Astrocyte of the hippocampus (primary cell): ENCODE data around the gene CSNK2B.

ENCODE experiments used
- DNase-seq: peaks from one replicate; pipeline ENCODE4 v3.0.0; 2011; ENCODE audit warnings: low read depth, low spot score

CSNK2B gene

DNA sequence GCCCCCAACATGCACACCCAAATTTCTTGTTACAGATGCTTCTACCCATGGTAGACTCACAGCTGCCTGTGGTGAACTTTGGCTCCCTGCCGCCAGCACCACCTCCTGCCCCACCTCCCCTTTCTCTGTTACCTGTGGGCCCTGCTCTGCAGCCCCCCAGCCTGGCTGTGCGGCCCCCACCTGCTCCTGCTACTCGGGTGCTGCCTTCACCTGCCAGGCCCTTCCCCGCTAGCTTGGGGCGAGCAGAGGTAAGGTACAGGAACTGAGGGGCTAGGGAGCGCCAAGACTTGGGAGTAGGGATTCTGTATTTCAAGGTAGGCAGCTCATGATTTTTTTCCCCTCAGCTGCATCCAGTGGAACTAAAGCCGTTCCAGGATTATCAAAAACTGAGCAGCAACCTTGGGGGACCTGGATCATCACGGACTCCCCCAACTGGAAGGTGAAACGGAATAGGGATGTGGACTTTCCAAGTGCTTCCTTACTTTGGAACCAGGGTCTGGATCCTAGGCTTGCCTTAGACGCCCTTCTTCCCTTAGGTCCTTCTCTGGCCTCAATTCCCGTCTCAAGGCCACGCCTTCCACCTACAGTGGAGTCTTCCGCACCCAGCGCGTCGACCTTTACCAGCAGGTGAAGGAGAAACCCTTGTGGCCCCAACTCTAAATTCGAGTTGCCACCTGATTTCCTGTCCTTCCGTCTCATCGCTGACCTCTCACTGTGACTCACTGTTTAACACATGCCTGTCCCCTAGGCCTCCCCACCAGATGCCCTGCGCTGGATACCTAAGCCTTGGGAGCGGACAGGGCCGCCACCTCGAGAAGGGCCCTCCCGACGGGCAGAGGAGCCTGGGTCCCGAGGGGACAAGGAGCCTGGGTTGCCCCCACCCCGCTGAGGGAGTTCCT lies 28.9 kb upstream of the CSNK2B start:
- DNase-seq = no peak

DNA sequence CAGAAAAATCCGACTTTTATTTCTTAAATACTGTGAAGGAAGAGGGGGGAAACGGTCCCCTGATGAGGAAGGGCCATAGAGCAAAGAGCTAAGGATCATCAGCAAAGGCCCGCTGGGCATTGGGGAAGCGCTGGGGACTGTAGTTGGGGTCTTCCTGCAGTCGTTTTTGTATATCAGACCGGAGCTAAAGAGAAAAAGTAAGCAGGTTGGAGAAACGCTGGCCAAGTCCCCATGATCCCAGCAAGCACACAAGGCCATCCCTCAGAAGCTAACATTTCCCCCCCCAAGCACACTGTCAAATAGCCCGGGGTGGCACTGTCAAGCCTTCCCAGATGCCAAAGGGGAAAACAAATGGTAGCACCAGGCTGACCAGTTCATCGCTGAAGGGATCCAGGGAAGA lies 26.8 kb upstream of the CSNK2B start:
- no peak for DNase-seq

DNA sequence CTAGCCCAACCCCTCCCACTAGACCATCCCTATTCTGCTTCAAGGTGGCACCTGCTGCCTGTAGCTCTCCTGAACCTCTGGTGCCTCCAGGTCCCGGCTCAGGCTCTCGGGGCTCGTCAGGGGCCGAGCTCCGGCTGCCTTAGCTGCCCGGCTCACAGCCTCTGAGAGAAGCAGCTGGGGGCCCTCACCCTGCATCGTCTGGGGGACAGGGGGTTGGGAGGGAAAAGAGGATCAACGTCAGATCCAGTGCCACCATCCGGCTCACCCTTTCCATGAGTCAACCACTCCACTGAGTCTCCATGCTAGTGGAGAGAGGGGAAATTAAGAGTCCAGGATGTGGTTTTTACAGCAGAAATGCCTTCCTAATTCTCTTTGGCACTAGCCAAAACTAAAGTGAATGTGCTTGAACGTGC lies 26.4 kb upstream of the CSNK2B start:
- DNase-seq = peak; percentile 59

DNA sequence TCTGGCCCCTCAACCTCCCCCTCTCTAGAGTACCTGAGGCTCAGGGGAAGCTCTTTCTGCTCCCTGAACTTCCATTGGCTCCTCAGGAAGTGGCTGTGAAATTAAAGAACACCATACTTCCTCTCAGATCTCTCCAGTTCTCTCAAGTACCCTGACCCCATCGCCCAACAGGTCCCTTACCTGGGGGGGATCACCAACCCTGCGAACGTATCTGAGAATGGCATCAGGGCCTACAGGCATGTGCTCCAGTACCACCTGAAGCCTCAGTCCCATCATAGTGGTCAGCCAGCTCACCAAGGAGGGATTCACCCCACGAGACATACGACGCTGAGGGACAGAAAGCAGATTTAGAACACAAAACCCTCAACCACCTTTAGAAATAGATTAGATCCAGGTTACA lies 25.3 kb upstream of the CSNK2B start:
- no peak for DNase-seq

DNA sequence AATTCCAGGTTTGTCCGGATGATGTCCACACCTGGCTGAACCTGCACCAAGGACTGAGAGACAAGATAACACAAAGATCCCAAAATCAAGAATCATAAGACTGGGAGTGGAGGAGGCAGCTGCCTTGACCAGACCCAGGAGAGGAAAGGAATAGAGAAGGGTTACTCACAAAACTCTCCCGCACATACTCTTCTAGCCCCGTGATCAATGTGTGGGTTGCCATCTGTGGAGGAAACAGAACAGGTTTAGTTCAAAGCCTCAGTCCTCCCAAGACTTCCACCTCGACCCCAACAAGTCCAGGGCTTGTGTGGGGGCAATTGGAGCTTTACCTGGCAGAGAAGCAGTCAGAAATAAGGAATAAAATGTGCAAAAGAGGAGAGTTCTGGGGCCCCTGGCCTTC lies 24.5 kb upstream of the CSNK2B start:
- no peak for DNase-seq

DNA sequence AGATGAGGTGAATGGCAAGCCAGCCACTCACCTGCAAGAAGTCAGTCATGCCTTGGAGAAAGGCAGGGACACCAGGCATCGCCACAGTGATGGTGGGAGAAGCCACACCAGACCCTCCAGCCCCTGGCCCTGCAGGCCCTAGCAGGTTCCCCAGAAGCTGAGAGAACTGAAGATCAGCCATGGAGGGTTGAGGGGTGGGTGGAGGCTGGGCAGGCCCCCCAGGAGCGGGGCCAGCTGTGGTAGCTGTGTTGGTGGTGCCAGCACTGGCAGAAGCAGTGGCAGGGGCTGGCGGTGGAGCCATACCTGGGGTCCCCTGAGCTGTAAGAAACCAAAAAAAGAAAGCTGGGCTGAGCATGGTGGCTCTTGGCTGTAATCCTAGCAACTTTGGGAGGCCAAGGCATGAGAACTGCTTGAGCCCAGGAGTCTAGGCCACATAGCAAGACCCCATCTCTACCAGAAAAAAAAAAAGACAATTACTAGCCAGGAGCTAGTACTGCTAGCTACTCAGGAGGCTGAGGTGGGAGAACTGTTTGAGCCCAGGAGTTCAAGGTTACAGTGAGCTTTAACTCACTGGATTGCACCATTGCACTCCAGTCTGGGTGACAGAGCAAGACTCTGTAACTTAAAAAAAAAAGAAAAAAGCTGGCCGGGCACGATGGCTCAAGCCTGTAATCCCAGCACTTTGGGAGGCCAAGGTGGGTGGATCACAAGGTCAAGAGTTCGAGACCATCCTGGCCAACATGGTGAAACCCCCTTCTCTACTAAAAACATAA lies 22.9 kb upstream of the CSNK2B start:
- no peak for DNase-seq

DNA sequence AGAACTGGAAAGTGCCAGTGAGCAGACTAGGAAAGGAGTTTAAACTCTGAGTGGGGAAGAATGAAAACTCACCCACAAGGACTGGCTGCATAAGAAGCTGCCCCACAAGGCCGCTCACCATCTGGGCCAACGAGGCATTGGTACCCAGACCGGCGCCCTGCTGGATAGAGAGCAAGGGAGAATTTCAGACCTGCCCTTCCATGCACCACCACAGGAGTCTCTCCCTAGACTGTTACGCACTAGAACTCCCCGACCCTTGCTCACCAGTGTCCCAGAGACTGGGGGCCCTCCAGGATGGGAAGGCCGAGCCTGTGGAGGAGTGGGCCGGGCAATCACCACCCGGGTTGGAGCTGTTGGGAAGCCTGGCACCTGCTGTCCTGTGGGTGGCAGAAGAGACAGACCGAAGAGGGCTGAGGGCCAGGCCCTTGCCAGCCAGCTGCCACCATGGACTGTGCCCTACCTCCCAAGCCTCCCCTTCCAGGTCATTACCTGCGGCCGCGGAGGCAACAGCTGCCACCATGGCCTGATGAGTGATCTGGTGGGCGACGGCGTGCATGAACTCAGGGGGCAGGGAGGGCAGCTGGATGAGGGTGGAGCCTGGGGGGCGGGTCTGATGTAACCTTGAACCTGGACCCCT lies 21.9 kb upstream of the CSNK2B start:
- no peak for DNase-seq

DNA sequence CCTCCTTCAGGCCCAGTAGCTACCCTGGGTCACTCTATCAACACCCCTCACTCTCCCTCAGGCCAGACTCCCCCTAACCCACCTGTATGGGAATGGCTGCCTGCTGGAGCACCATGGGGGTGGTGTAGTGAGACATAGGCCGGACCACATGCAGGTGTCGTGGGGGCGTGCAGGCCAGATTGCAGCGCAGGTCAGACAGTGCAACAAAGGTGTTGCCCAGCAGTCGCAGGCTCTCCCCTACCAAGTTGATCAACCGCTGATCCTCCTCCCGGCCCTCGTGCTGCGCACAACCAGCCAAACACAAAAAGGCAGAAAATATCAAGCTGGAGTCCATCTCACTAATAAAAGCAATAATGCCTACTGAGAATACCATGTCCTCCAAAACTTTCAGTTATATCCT lies 20.6 kb upstream of the CSNK2B start:
- no peak for DNase-seq

DNA sequence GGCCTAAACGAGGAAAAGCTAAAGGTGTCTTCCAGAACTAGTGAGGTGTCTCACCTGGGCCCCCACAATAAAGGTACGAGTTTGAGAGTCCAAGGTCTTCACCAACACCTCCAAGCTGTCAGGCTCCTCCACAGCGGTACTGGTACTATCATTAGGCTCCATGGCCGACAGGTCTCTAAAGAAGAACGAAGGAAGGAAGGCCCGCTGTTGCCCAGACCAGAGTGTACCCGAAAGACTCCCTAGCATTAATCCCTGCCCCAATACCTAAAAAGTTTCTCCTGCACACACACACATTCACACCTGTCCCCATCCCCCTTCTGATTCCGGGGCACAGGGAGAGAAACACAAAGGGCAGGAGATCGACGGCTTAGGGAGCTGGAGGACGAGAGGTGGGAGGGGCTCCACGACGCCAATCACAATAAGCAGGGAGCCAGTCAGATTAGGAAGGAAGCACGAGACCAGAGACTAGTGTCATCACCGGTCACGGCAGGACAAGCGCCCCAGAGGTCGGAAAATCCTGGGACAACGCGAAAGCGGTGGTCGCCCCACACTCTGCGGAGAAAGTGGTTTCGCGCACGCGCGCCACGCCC lies 14.2 kb upstream of the CSNK2B start:
- peak; percentile 84 for DNase-seq

DNA sequence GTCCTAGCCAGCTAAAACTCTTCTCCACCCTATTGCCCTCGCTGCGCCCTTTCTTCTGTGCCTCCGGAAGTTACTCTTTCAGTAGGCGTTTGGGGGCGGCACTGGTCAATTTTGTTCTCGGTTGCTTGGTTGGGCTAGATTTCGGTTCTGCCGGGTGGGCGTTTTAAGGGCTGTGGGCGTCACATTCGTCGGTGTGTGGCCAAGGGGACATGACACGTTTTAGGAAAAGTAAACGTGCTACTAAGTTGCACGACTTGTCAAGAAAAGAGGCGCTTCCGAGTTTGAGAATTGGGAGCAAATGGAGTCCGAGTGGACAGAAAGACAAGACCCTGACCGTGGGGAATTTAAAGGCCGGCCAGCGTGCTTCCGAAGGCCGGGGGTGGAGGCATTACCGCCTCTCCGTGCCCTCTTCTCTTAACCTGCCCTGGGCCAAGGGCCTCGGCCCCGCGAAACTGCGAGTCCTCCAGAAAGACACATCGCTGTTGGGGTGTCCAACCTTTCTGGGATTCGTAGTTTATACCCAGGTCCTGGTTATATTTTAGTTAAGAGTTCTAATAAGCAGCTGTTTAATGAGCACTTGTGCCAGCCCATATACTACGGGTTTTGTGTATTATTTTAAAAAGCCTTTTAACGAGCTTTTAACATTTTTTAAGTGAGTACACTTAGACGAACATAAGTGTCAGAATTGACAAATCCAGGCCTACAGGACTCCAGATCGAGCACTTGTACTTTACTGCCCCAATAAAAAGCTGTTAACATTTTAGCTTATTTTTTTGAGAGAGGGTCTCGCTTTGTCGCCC lies 12.8 kb upstream of the CSNK2B start:
- DNase-seq = no peak

DNA sequence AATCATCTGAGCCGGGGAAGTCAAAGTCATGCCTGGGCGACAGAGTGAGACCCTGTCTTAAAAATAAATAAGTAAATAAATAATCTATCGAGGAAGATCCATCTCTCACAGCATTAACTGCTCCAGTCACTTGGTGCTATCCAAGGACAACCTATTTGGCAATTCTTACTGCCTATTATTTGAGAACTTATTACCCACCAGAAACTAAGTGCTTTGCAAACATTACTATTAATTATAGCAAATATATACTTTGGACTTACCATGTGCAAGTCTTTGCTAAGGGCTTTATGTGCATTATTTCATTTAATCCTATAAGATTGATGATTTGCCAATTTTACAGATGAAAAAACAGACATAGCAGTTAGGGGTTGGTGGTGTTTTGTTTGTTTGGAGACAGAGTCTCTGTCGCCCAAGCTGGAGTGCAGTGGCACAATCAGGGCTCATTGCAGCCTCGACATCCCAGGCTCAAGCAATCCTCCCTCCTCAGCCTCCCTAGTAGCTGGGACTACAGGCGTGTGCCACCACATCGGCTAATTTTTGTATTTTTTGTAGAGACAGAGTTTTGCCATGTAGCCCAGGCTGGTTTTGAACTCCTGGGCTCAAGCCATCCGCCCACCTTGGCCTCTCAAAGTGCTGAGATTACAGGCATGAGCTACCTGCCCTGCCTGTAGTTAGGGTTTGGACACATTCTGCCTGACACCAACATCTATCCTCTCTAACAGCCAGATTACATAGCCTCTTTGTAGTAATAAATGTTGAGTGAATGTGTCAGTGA lies 11.1 kb upstream of the CSNK2B start:
- no peak for DNase-seq

DNA sequence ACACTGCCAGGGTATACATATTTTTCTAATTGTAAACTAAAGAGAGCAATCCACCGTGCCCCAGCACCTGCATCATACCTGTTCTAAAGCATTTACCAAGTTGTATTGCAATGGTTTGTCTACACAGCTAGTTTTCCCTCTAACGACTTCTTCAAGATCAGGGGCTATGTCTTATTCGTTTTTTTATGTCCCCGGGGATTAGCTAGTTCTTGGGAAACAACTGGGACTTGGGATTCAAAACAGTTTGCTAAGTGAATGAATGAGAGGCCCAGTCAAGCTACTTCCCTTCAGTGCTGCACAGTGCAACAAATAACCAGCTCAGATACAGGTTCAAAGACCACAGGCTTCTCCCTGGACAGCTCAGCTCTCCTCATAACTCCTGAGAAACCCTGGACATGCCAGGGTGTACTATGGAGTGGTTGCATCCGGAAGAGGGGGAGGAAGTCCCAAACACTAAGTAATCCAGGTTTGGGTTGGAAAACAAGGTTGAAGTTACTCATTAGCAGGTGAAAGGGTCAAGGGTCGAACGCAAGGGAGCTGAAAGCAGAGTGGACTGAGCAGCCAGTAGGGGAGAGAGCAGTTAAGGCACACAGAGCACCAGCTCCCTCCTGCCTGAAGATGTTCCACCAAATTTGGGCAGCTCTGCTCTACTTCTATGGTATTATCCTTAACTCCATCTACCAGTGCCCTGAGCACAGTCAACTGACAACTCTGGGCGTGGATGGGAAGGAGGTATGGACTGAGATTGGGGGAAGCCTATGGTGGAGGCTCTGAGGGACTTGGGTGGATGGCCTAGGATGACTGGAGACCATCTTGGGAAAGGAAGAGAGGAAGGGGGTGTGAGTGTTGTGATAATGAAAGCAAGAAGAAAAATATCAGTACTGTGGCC lies 10.3 kb upstream of the CSNK2B start, which contains the start of gene APOM:
Gene APOM, plus strand, starts transcription at position 546 of the 889 bp plus-strand sequence. Its CDS starts 73 bp downstream, at position 619.
- DNase-seq = no peak

DNA sequence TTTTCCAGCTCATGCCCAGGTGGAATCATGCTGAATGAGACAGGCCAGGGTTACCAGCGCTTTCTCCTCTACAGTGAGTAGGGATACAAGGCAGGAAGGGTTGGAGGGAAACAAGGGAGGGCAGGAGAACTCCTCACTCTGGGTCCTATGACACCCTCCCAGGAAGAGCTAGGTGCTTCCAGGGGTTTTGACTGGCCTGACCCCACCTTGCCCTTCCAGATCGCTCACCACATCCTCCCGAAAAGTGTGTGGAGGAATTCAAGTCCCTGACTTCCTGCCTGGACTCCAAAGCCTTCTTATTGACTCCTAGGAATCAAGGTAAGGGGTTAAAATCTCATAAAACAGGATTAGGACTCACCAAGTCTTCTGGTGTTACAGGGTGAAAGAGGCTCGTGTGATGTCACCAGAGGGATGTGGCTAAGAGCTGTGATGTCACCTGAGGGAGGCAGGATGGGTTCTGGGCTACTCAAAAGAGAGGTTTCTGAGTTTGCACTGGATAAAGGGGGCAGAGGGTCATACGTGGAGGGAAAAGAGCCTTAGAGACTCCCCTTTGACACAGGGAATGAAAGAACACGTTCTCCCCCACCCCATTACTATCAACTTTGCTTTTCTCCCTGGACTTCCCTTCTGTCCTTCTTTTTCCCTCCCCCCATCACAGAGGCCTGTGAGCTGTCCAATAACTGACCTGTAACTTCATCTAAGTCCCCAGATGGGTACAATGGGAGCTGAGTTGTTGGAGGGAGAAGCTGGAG lies 8.3 kb upstream of the CSNK2B start:
- no peak for DNase-seq

DNA sequence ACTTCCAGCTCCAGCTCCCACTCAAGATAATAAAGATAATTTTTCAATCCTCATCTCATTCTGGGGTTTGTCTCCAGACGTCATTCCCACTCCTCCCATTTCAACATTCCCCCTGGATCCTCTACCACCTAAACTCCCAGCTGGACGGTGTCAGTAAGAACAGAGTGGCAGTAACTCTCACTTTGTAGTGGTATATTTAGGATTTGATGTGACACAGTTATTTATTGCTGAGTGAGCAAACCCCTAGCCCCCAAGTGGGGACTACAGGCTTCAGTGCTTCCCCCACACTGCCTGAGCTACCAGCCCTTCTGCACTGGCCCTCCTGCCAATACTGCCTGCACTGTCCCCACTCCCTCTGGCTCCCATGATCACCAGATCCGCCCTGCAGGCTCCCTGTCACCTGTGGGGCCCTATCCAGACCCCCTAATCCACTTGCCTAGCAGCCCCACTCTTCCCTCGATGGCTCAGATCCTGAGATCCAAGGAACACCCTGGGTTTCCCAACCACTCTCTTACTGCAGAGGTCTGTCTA lies 7.7 kb upstream of the CSNK2B start:
- DNase-seq = no peak

DNA sequence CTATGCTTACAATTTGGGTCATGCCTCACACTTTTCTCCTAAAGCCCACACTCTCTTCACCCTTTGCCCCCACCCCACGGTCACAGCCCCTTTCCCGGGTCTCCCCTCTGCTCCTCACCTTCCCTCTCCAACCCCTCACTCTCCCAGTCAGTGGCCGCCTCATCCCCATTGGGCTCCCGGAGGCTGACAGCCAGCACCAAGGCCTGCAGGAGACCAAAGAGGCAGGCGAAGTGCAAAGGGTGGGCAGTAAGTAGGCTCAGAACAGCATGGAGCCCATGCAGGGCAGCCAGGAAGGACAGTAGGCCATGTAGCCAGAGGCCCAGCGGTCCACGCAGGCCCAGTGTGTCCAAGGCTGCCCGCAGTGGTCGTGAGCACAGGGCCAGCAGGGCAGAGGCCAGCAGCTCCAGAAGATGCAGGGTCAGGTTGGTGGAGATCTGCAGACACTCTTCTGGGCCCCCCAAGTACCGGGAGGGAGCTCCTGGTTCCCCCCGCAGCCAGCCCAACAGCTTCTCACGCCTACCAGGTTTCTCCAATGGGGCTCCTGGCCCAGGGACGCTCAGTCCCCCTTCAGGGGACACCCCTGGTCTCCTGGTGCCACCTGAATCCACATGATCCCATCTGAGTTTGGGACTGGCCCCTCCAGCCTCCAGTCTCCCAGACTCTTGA lies 6.8 kb upstream of the CSNK2B start:
- DNase-seq = no peak

DNA sequence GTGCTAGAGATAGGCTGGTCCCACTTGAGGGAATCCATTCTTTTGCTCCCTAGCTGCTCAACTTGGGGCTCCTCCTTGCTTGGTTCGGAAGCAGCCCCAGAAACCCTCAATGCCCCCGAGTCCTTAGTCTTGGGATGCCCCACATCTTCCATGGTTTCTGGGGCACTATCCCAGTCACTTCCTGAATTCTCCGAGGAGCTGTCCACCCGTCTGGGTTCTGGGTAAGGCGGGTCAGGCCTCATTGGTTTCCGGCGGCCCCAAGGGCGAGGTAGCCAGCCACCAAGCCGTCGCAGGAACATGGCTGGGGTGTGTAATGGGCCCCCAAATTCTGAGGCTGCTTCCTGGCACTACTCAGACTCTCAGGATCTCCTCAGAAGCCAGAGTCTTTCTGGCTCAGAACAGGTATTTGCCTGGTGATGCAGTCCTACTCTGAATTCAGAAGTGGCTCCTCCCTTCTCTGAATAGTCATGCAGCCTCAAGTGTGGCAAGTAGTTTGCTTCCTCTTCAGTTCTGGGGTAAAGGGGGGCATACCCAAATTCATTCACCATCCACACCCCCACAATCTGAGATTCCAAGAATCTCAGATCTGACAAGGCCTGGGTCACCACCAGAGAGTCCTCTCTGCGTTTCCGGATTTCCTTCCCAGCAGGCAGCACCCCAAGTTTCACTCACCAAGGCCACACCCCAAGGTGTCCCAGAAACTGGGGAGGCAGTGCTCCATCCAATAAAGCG lies 6.1 kb upstream of the CSNK2B start:
- DNase-seq = peak; percentile 45
